Brain microvascular endothelial cell (primary cell): ENCODE results near the gene LCMT1.
"Not testable (repeated sequence)": the region's sequence is repeated elsewhere in the genome, so short reads cannot be mapped to it uniquely, and the experiment has no call there.

Experiments used
- DNase-seq: peaks from one replicate; pipeline ENCODE4 v3.0.0-alpha.2; 2020
- H3K27ac ChIP-seq: fragments of 250-450 bp; sonication (Bioruptor Pico); 2 replicates; pipeline ENCODE4 v1.5.1; 2020; ENCODE audit warnings: mild to moderate bottlenecking, moderate library complexity
- H3K27me3 ChIP-seq: fragments of 250-450 bp; sonication (Bioruptor Pico); replicated peaks from 2 replicates; pipeline ENCODE4 v1.5.1; 2020; ENCODE audit warnings: mild to moderate bottlenecking
- H3K36me3 ChIP-seq: fragments of 250-450 bp; sonication (Bioruptor Pico); replicated peaks from 2 replicates; pipeline ENCODE4 v1.5.1; 2020; ENCODE audit warnings: mild to moderate bottlenecking
- H3K4me3 ChIP-seq: 2 replicates; pipeline ENCODE4 v1.5.1; 2011; ENCODE audit warnings: low read depth, mild to moderate bottlenecking, control low read depth, low read length, moderate library complexity
- in situ Hi-C: cut with HindIII; loops from 2 replicates; pipeline ENCODE4 v1.10.0; 2017; ENCODE audit warnings: low sequenced_read_pairs, low pct_ligation_motif_present
- TF ChIP-seq, protein P1 (sequence below): IDR thresholded peaks from 2 replicates; pipeline ENCODE4 v1.5.1; 2011; ENCODE audit warnings: low read depth, mild to moderate bottlenecking, moderate library complexity, low read length, control low read depth, inconsistent platforms; ENCODE audit errors: missing control alignments

The LCMT1 gene

DNA sequence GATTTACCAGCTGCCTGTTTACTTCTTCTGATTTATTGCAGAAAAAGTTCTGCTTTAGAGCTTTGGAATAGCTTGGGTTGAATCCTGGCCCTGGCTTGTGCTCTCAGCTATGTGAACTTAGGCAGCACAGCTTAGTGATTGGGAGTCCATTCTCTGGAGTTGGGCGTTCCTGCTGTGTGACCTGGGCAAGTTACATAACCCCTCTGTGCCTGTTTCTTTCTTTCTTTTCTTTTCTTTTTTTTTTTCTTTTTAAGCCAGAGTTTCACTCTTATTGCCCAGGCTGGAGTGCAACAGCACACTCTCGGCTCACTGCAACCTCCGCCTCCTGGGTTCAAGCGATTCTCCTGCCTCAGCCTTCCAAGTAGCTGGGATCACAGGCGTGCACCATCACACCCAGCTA is 53.7 kb downstream of the LCMT1 start:
- peaks cover 48% of the 10 kb centered on the region for H3K36me3 ChIP-seq
- H3K27me3 ChIP-seq, result no peaks in the 10 kb centered on the region
- no peak overlapping the region for H3K27ac ChIP-seq
- in situ Hi-C loops, result no loop called here
- TF ChIP-seq, protein P1, sequence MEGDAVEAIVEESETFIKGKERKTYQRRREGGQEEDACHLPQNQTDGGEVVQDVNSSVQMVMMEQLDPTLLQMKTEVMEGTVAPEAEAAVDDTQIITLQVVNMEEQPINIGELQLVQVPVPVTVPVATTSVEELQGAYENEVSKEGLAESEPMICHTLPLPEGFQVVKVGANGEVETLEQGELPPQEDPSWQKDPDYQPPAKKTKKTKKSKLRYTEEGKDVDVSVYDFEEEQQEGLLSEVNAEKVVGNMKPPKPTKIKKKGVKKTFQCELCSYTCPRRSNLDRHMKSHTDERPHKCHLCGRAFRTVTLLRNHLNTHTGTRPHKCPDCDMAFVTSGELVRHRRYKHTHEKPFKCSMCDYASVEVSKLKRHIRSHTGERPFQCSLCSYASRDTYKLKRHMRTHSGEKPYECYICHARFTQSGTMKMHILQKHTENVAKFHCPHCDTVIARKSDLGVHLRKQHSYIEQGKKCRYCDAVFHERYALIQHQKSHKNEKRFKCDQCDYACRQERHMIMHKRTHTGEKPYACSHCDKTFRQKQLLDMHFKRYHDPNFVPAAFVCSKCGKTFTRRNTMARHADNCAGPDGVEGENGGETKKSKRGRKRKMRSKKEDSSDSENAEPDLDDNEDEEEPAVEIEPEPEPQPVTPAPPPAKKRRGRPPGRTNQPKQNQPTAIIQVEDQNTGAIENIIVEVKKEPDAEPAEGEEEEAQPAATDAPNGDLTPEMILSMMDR, result no peak
- H3K4me3 ChIP-seq, result no peak overlapping the region
- DNase-seq, result no peak

DNA sequence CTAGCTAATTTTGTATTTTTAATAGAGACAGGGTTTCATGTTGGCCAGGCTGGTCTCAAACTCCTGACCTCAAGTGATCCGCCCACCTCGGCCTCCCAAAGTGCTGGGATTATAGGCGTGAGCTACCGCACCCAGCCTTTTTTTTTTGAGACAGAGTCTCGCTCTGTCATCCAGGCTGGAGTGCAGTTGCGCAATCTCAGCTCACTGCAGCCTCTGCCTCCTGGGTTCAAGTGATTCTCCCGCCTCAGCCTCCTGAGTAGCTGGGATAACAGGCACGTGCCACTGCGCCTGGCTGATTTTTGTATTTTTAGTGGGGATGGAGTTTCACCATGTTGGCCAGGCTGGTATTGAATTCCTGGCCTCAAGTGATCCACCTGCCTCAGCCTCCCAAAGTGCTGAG is 56.4 kb downstream of the LCMT1 start:
- H3K4me3 ChIP-seq, DNase-seq, in situ Hi-C loops, H3K27me3 ChIP-seq, H3K27ac ChIP-seq: not testable (repeated sequence)
- H3K36me3 ChIP-seq, result peaks cover 49% of the 10 kb centered on the region

DNA sequence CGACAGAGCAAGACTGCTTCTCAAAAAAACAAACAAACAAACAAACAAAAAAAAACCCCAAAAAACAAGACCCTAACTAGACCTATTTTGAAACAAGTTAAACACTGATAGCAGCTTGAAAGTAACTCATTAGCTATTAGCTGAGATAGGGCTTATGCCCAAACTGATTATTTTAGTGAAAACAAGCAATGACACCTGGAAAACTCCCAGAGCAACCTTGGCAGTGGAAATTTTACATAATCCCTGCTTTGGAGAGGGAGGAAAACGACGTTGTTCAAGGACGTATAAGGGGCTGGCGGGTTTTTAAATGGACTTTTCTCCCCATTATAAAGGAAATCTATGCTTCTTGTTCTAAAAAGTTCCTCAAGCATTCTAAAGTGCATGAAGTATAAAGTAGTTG is 59.8 kb downstream of the LCMT1 start:
- TF ChIP-seq, protein P1, result no peak
- Histone ChIP-seq H3K36me3 (peaks cover 44% of the 10 kb centered on the region), H3K27me3 (no peaks in the 10 kb centered on the region), H3K4me3 (no peak overlapping the region), H3K27ac (no peak overlapping the region)
- in situ Hi-C loops, result no loop called here
- no peak for DNase-seq

DNA sequence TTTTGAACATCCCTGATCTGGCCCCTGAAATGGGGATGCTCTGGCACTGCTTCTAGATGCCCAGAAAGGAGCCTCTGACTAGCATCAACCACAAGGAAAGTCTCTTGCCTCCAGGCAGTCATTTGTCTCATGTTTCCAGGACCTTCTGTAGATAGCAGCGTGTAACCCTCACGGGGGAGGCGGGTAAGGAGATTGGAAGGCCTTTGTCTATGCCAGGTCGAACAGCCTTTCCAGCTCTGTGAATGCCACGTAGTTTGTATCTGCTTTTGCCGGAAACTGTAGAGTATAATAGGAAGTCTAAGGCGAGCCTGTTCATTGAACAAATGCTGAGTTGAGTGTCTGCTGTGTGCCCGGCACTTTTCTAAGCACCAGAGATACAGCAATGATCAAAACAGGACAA is 61.3 kb downstream of the LCMT1 start:
- Histone ChIP-seq H3K36me3 (peaks cover 32% of the 10 kb centered on the region), H3K27me3 (no peaks in the 10 kb centered on the region), H3K27ac (no peak overlapping the region), H3K4me3 (no peak overlapping the region)
- in situ Hi-C loops, result no loop called here
- TF ChIP-seq, protein P1, result no peak
- DNase-seq, result no peak

DNA sequence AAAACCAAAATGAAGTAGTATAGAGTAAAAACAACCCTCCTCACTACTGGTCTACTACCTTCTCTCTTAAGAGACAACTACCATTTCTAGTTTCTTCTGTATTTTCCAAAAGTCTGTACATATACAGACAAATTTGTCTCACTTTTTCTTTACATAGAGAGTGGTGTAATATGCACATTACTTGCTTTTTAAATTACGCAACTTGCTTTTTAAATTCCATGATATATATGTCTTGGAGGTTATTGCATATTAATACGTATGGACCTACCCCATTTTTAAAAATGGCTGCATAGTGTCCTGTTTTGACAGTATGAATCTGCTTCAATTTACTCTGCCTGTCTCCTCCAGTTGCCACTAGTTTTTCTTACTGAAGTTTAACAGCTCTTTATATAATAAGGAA is 62.7 kb downstream of the LCMT1 start:
- Histone ChIP-seq H3K36me3 (peaks cover 22% of the 10 kb centered on the region), H3K27me3 (no peaks in the 10 kb centered on the region), H3K27ac (no peak overlapping the region), H3K4me3 (no peak overlapping the region)
- DNase-seq, result no peak
- TF ChIP-seq, protein P1, result no peak
- in situ Hi-C loops, result no loop called here

DNA sequence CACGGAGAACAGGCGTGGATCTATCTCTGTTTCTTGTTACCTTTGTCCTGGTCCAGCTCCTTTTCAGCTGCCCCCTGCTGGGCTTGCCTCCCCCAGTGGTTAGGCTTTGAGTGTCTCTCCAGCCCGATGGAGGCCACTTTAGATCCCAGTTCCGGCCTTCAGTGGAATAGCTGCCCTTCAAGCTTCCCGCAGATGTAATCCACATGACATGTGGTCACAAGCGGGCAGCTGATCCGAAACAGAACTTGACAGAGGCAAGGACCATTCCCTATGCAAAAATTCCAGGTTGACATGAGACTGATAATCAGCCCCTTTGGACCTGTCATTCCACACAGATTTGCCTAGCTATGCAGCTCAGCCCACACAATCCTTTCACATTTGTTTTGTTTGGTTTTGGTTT is 64.6 kb downstream of the LCMT1 start:
- in situ Hi-C loops, result no loop called here
- no peaks in the 10 kb centered on the region for H3K27me3 ChIP-seq
- peaks cover 6% of the 10 kb centered on the region for H3K36me3 ChIP-seq
- H3K4me3 ChIP-seq, result no peak overlapping the region
- H3K27ac ChIP-seq, result no peak overlapping the region
- TF ChIP-seq, protein P1, result peak; percentile 25
- DNase-seq, result no peak

DNA sequence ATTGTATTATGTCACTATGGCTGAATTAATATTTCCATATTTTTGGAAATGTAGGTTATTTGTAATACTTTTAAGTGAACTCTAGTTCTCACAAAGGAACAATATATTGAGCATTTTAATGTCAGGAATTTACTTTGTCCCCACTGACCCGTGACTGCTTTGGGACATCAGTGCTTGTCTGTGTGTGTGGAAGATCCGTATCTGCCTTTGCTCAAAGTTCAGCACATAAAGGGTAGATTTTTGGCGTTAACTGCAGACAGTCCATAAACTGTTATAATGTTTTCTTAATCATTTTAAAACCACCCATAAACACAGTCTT is 65.9 kb downstream of the LCMT1 start:
- in situ Hi-C loops, result no loop called here
- no peak overlapping the region for H3K27ac ChIP-seq
- H3K36me3 ChIP-seq, result peaks cover 4% of the 10 kb centered on the region
- no peak for DNase-seq
- TF ChIP-seq, protein P1, result no peak
- H3K4me3 ChIP-seq, result no peak overlapping the region
- H3K27me3 ChIP-seq, result no peaks in the 10 kb centered on the region
